Measurements from ENCODE around the gene ARFGAP1.

GRCh38 chr20:63310265-63310991 is 37.8 kb downstream of the ARFGAP1 start:
- TF ChIP-seq CTCF (IDR thresholded peaks at IDR 0.05) = no peak
- TF ChIP-seq POLR2A (IDR thresholded peaks at IDR 0.05) = no peak
